ENCODE results near the gene PRSS33.

The PRSS33 gene

DNA sequence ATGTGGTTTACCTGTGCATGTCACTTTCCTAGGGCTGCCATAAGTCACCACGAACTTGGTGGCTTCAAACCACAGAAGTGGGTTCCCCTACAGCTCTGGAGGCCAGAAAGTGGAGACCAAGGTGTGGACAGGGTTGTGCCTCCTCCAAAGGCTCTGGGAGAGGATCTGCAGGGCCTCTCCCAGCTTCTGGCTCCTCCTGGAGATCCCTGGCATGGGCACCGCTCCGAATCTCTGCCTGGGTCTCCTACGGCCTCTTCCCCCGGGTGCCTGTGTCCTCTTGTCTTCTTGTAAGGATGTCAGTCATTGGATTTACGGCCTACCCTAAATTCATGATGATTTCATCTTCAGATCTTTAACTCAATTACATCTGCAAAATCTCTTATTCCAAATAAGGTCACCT, 37.4 kb downstream of the PRSS33 start:
- Histone ChIP-seq H3K27ac (ENCODE audit: insufficient read depth, low read length, poor library complexity, severe bottlenecking) (no peak overlapping the region), H3K36me3 (ENCODE audit: control insufficient read depth, insufficient read depth, low read length) (no peaks in the 10 kb centered on the region), H3K4me1 (ENCODE audit: control insufficient read depth, insufficient read depth, low read length, poor library complexity, severe bottlenecking) (peaks cover 11% of the 10 kb centered on the region), H3K4me3 (ENCODE audit: insufficient read depth, low read depth, low read length, poor library complexity, severe bottlenecking) (no peak overlapping the region), H3K27me3 (replicated peaks; ENCODE audit: control insufficient read depth, insufficient read depth, low read length, poor library complexity, severe bottlenecking) (no peaks in the 10 kb centered on the region), H3K9me3 (ENCODE audit: control insufficient read depth, low read length) (no peaks in the 10 kb centered on the region)
- no peak for DNase-seq

DNA sequence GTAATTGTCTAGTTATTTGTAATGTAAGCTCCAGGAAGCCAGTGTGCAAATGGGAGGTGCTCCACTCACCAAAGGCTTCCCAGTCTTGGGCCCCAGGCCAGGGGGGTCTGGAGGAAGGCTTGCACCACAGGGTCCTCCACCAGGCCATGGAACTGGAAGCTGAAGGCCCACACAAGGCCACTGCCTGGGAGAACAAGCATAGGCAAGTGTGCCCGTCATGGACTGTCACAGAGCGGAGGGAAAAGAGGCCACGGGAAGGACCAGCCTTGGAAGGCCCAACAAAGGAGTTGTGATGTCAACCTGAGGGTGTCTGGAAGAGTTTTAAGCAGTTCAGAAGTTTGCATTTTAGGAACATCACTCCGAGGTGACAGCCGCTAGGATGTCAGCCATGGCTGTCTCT, 37.9 kb downstream of the PRSS33 start:
- H3K4me1 ChIP-seq (ENCODE audit: control insufficient read depth, insufficient read depth, low read length, poor library complexity, severe bottlenecking): peaks cover 7% of the 10 kb centered on the region
- DNase-seq: no peak
- H3K27ac ChIP-seq (ENCODE audit: insufficient read depth, low read length, poor library complexity, severe bottlenecking): no peak overlapping the region
- H3K27me3 ChIP-seq (replicated peaks; ENCODE audit: control insufficient read depth, insufficient read depth, low read length, poor library complexity, severe bottlenecking): no peaks in the 10 kb centered on the region
- H3K36me3 ChIP-seq (ENCODE audit: control insufficient read depth, insufficient read depth, low read length): no peaks in the 10 kb centered on the region
- H3K9me3 ChIP-seq (ENCODE audit: control insufficient read depth, low read length): no peaks in the 10 kb centered on the region
- H3K4me3 ChIP-seq (ENCODE audit: insufficient read depth, low read depth, low read length, poor library complexity, severe bottlenecking): no peak overlapping the region

DNA sequence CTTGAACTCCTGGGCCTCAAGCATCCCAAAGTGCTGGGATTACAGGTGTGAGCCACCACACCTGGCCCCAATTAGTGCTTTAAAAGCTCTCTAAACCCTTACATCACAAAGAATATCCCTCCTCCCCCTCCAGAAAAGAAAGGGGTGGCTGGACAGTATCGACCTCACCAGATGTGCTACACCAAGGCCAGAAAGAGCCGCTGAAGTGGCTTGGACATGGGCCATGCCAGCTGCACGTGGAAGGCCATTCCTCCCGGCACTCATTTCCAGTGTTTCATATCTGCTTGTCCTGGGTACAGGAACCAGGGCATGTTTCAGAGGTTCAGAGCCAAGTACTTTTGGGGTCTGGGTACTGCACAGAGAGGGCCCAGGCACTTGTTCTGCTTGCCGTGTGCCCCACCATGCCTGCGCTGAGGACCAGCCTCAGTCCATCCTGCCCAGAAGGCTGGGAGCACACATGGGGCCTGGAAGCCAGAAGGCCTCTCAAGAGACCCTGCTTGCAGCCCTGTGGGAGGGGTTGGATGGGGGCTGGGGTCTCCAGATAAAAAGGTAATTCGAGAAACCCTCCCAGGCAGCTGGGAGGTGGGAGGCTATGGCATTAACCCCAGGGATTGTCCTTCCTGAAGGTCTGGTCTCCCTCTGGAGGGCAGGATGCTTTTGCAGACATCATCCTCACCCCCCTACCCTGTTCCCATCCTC, 38.5 kb downstream of the PRSS33 start:
- H3K4me3 ChIP-seq (ENCODE audit: insufficient read depth, low read depth, low read length, poor library complexity, severe bottlenecking): no peak overlapping the region
- H3K27ac ChIP-seq (ENCODE audit: insufficient read depth, low read length, poor library complexity, severe bottlenecking): no peak overlapping the region
- DNase-seq: no peak
- H3K27me3 ChIP-seq (replicated peaks; ENCODE audit: control insufficient read depth, insufficient read depth, low read length, poor library complexity, severe bottlenecking): no peaks in the 10 kb centered on the region
- H3K9me3 ChIP-seq (ENCODE audit: control insufficient read depth, low read length): no peaks in the 10 kb centered on the region
- peaks cover 3% of the 10 kb centered on the region for H3K4me1 ChIP-seq (ENCODE audit: control insufficient read depth, insufficient read depth, low read length, poor library complexity, severe bottlenecking)
- no peaks in the 10 kb centered on the region for H3K36me3 ChIP-seq (ENCODE audit: control insufficient read depth, insufficient read depth, low read length)

GRCh38 chr16:2745961-2746360, 41.4 kb downstream of the PRSS33 start:
- no peaks in the 10 kb centered on the region for H3K4me1 ChIP-seq (ENCODE audit: control insufficient read depth, insufficient read depth, low read length, poor library complexity, severe bottlenecking)
- H3K27me3 ChIP-seq (replicated peaks; ENCODE audit: control insufficient read depth, insufficient read depth, low read length, poor library complexity, severe bottlenecking): no peaks in the 10 kb centered on the region
- no peak for DNase-seq
- H3K27ac ChIP-seq (ENCODE audit: insufficient read depth, low read length, poor library complexity, severe bottlenecking): no peak overlapping the region
- H3K36me3 ChIP-seq (ENCODE audit: control insufficient read depth, insufficient read depth, low read length): no peaks in the 10 kb centered on the region
- no peaks in the 10 kb centered on the region for H3K9me3 ChIP-seq (ENCODE audit: control insufficient read depth, low read length)
- H3K4me3 ChIP-seq (ENCODE audit: insufficient read depth, low read depth, low read length, poor library complexity, severe bottlenecking): no peak overlapping the region

DNA sequence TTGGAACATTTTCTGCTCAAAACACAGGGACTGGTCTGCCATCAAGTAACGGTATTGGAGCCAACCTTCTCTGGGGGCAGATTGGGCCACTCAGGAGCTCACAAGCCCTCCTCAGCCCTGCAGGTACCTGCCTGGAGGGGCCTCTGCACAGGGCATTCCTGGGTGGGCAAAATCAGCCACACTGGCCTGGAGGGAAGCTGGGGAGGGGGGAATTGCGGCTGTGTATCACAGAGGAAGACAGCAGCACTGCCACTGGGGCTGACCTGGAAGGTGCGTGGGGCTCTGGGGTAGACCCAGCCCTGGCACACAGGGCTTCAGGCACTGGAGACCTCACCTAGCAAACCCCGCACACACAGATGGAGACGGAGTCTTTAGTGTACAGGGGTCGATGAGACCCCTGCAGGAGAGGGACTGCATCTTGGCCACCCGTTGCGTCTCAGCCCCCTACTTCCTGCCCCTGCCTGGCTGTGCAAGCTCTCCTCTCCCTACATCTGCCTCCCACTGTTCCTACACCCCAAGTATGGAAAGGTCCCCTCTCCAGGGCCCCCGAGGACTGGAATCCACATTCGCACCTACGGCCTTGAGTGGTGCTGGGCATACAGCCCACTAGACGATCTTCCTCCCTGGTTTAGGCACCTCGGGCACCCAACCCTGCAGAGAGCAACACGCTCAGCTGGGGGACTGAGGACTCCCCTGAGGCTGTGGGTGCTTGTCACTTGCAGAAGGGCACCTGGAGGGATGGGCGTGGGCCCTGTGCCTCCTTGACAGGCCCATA, 42.1 kb downstream of the PRSS33 start:
- H3K27ac ChIP-seq (ENCODE audit: insufficient read depth, low read length, poor library complexity, severe bottlenecking): no peak overlapping the region
- H3K27me3 ChIP-seq (replicated peaks; ENCODE audit: control insufficient read depth, insufficient read depth, low read length, poor library complexity, severe bottlenecking): no peaks in the 10 kb centered on the region
- no peak for DNase-seq
- no peaks in the 10 kb centered on the region for H3K36me3 ChIP-seq (ENCODE audit: control insufficient read depth, insufficient read depth, low read length)
- no peak overlapping the region for H3K4me3 ChIP-seq (ENCODE audit: insufficient read depth, low read depth, low read length, poor library complexity, severe bottlenecking)
- no peaks in the 10 kb centered on the region for H3K4me1 ChIP-seq (ENCODE audit: control insufficient read depth, insufficient read depth, low read length, poor library complexity, severe bottlenecking)
- H3K9me3 ChIP-seq (ENCODE audit: control insufficient read depth, low read length): no peaks in the 10 kb centered on the region

GRCh38 chr16:2744711-2745110, 42.6 kb downstream of the PRSS33 start:
- no peaks in the 10 kb centered on the region for H3K27me3 ChIP-seq (replicated peaks; ENCODE audit: control insufficient read depth, insufficient read depth, low read length, poor library complexity, severe bottlenecking)
- H3K9me3 ChIP-seq (ENCODE audit: control insufficient read depth, low read length): no peaks in the 10 kb centered on the region
- H3K27ac ChIP-seq (ENCODE audit: insufficient read depth, low read length, poor library complexity, severe bottlenecking): no peak overlapping the region
- DNase-seq: no peak
- H3K4me1 ChIP-seq (ENCODE audit: control insufficient read depth, insufficient read depth, low read length, poor library complexity, severe bottlenecking): no peaks in the 10 kb centered on the region
- H3K4me3 ChIP-seq (ENCODE audit: insufficient read depth, low read depth, low read length, poor library complexity, severe bottlenecking): no peak overlapping the region
- H3K36me3 ChIP-seq (ENCODE audit: control insufficient read depth, insufficient read depth, low read length): no peaks in the 10 kb centered on the region

DNA sequence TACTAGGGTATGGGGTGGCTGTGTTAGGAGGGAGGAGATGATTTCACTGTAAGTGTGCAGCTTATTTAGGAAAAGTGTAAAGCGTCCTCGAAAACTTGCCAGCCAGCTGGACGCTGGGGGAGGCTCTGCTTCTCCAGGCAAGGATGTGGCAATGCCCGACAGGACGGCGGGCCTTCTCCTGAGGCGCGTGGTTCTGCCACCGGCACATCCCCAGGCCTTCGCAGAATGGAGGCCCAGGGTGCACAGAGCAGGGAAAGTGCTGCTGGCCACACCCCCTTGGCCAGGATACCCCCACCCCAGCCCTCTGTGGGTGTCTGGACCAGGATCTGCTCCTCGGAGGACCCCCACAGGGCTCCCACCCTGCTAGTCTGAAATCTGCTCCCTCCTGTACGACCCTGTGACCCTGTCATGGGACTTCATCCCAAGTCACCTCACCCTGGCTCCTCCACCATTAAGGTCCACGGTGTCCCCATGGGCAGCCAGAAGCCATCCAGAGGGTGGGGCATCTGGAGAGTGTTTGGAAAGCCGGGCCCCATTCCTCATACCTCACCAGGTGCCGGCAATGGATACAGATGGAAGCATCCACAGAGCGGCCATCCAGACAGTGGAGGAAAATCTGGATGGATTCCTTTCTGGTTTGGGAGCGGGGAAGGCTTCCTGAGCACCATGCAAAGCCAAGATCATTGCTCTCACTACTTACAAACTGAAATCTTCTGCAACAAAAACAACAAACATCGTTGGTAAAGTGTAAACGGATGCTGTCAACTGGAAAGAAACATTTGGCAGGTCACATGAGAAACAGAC, 44.2 kb downstream of the PRSS33 start:
- Histone ChIP-seq H3K36me3 (ENCODE audit: control insufficient read depth, insufficient read depth, low read length) (no peaks in the 10 kb centered on the region), H3K27me3 (replicated peaks; ENCODE audit: control insufficient read depth, insufficient read depth, low read length, poor library complexity, severe bottlenecking) (no peaks in the 10 kb centered on the region), H3K4me3 (ENCODE audit: insufficient read depth, low read depth, low read length, poor library complexity, severe bottlenecking) (no peak overlapping the region)

GRCh38 chr16:2742323-2743006, 44.9 kb downstream of the PRSS33 start:
- Histone ChIP-seq H3K27me3 (replicated peaks; ENCODE audit: control insufficient read depth, insufficient read depth, low read length, poor library complexity, severe bottlenecking) (no peaks in the 10 kb centered on the region), H3K36me3 (ENCODE audit: control insufficient read depth, insufficient read depth, low read length) (no peaks in the 10 kb centered on the region), H3K9me3 (ENCODE audit: control insufficient read depth, low read length) (no peaks in the 10 kb centered on the region), H3K27ac (ENCODE audit: insufficient read depth, low read length, poor library complexity, severe bottlenecking) (no peak overlapping the region), H3K4me3 (ENCODE audit: insufficient read depth, low read depth, low read length, poor library complexity, severe bottlenecking) (no peak overlapping the region), H3K4me1 (ENCODE audit: control insufficient read depth, insufficient read depth, low read length, poor library complexity, severe bottlenecking) (no peaks in the 10 kb centered on the region)
- no peak for DNase-seq

More for the DNA sequence above, 44.2 kb downstream of the PRSS33 start:
- no peak for DNase-seq
- Histone ChIP-seq H3K4me1 (ENCODE audit: control insufficient read depth, insufficient read depth, low read length, poor library complexity, severe bottlenecking) (no peaks in the 10 kb centered on the region), H3K9me3 (ENCODE audit: control insufficient read depth, low read length) (no peaks in the 10 kb centered on the region), H3K27ac (ENCODE audit: insufficient read depth, low read length, poor library complexity, severe bottlenecking) (no peak overlapping the region)

DNA sequence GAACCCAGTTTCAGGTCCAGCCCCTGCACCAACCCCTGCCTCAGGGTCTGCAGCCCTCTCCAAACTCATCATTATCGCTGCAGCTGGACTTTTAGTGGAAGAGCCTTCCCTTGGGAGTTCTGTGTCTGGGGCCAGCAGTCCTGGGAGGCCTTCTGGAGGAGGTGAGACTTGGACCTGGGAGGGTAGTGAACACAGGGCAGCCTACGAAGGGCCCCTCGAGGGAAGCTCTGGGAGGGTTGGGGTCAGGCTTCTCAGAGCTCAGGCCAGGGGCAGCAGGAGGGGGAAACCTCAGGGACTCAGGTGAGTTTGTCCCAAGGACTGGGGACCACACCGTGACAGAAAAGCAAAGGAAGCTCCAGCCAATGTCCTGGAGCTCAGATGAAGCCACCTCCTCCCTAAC, 46.2 kb downstream of the PRSS33 start:
- H3K36me3 ChIP-seq (ENCODE audit: control insufficient read depth, insufficient read depth, low read length): no peaks in the 10 kb centered on the region
- no peaks in the 10 kb centered on the region for H3K4me1 ChIP-seq (ENCODE audit: control insufficient read depth, insufficient read depth, low read length, poor library complexity, severe bottlenecking)
- DNase-seq: no peak
- H3K27ac ChIP-seq (ENCODE audit: insufficient read depth, low read length, poor library complexity, severe bottlenecking): no peak overlapping the region
- no peaks in the 10 kb centered on the region for H3K9me3 ChIP-seq (ENCODE audit: control insufficient read depth, low read length)
- no peaks in the 10 kb centered on the region for H3K27me3 ChIP-seq (replicated peaks; ENCODE audit: control insufficient read depth, insufficient read depth, low read length, poor library complexity, severe bottlenecking)
- H3K4me3 ChIP-seq (ENCODE audit: insufficient read depth, low read depth, low read length, poor library complexity, severe bottlenecking): no peak overlapping the region
